NT2/D1 (cell line): ENCODE data around the gene ARHGAP8.
A peak's percentile ranks its signal among the peaks of the same experiment; 100 is the strongest.

Source experiments
- DNase-seq: peaks from one replicate; pipeline ENCODE4 v3.0.0-alpha.2; 2011; ENCODE audit warnings: low read depth, low spot score
- H3K27me3 ChIP-seq: 2 replicates; pipeline ENCODE4 v1.6.0; 2011; ENCODE audit warnings: mild to moderate bottlenecking; ENCODE audit not compliant: insufficient read length, insufficient read depth
- H3K36me3 ChIP-seq: 2 replicates; pipeline ENCODE4 v1.6.1; 2011; ENCODE audit warnings: mild to moderate bottlenecking, low read length, mixed read lengths; ENCODE audit not compliant: insufficient read depth, insufficient read length
- H3K4me1 ChIP-seq: 2 replicates; pipeline ENCODE4 v1.5.1; 2011; ENCODE audit not compliant: insufficient read depth, insufficient read length
- H3K4me3 ChIP-seq: 2 replicates; pipeline ENCODE4 v1.5.1; 2011; ENCODE audit warnings: low read depth; ENCODE audit not compliant: insufficient read length
- H3K9ac ChIP-seq: 2 replicates; pipeline ENCODE4 v1.6.0; 2011; ENCODE audit warnings: low read depth; ENCODE audit not compliant: insufficient read length
- H3K9me3 ChIP-seq: 2 replicates; pipeline ENCODE4 v1.5.1; 2011; ENCODE audit warnings: mild to moderate bottlenecking, low read length; ENCODE audit not compliant: insufficient read depth
- SUZ12 ChIP-seq: IDR thresholded peaks from 2 replicates; pipeline ENCODE4 v1.6.1; 2011; ENCODE audit not compliant: insufficient read length, insufficient read depth; ENCODE audit errors: extremely low read depth
- YY1 ChIP-seq: IDR thresholded peaks from 2 replicates; pipeline ENCODE4 v1.6.1; 2011; ENCODE audit not compliant: insufficient read length, insufficient read depth
- ZNF274 ChIP-seq: IDR thresholded peaks from 2 replicates; pipeline ENCODE4 v1.6.1; 2011; ENCODE audit warnings: mild to moderate bottlenecking, low read depth, low read length

The ARHGAP8 gene

GRCh38 chr22:44827666-44828190, 75.4 kb downstream of the ARHGAP8 start:
- Histone ChIP-seq H3K9ac (no peak overlapping the region), H3K27me3 (no peaks in the 10 kb centered on the region), H3K9me3 (0 out of 2 replicates have a peak, but pooled peaks cover 5% of the 10 kb centered on the region), H3K4me3 (no peak overlapping the region), H3K36me3 (no peaks in the 10 kb centered on the region), H3K4me1 (no peaks in the 10 kb centered on the region)
- no peak for DNase-seq
- TF ChIP-seq SUZ12 (no peak), ZNF274 (no peak), YY1 (no peak)

GRCh38 chr22:44828193-44828592, 75.8 kb downstream of the ARHGAP8 start:
- no peaks in the 10 kb centered on the region for H3K36me3 ChIP-seq
- no peak overlapping the region for H3K4me3 ChIP-seq
- H3K9me3 ChIP-seq = peaks cover 5% of the 10 kb centered on the region; the same call in 1 of the 2 replicates
- no peaks in the 10 kb centered on the region for H3K4me1 ChIP-seq
- TF ChIP-seq SUZ12 = no peak
- no peak for TF ChIP-seq ZNF274
- TF ChIP-seq YY1 = no peak
- H3K27me3 ChIP-seq = no peaks in the 10 kb centered on the region
- peak; percentile 27 for DNase-seq
- no peak overlapping the region for H3K9ac ChIP-seq

GRCh38 chr22:44831885-44832284, 79.5 kb downstream of the ARHGAP8 start:
- H3K27me3 ChIP-seq = no peaks in the 10 kb centered on the region
- TF ChIP-seq ZNF274 (no peak), SUZ12 (no peak), YY1 (no peak)
- H3K9ac ChIP-seq = no peak overlapping the region
- H3K9me3 ChIP-seq = peaks cover 22% of the 10 kb centered on the region
- DNase-seq = no peak
- H3K36me3 ChIP-seq = no peaks in the 10 kb centered on the region
- H3K4me1 ChIP-seq = peaks cover 5% of the 10 kb centered on the region
- no peak overlapping the region for H3K4me3 ChIP-seq

GRCh38 chr22:44834065-44834464, 81.7 kb downstream of the ARHGAP8 start:
- no peak overlapping the region for H3K9ac ChIP-seq
- H3K27me3 ChIP-seq = no peaks in the 10 kb centered on the region
- H3K4me3 ChIP-seq = no peak overlapping the region
- H3K36me3 ChIP-seq = no peaks in the 10 kb centered on the region
- H3K4me1 ChIP-seq = peaks cover 10% of the 10 kb centered on the region
- TF ChIP-seq SUZ12 (no peak), YY1 (no peak), ZNF274 (no peak)
- peaks cover 22% of the 10 kb centered on the region for H3K9me3 ChIP-seq
- DNase-seq = no peak

- H3K4me1 ChIP-seq = peaks cover 10% of the 10 kb centered on the region
These were observed 85.1 kb downstream of the ARHGAP8 start for GRCh38 chr22:44837481-44837880.

GRCh38 chr22:44838316-44839016, 86.1 kb downstream of the ARHGAP8 start:
- no peak for DNase-seq
- Histone ChIP-seq H3K4me1 (peaks cover 10% of the 10 kb centered on the region), H3K36me3 (no peaks in the 10 kb centered on the region), H3K9me3 (peaks cover 16% of the 10 kb centered on the region), H3K4me3 (no peak overlapping the region), H3K27me3 (no peaks in the 10 kb centered on the region), H3K9ac (no peak overlapping the region)
- no peak for TF ChIP-seq SUZ12
- TF ChIP-seq ZNF274 = no peak
- no peak for TF ChIP-seq YY1

More at GRCh38 chr22:44837481-44837880, 85.1 kb downstream of the ARHGAP8 start:
- TF ChIP-seq SUZ12 (no peak), YY1 (no peak), ZNF274 (no peak)
- no peak overlapping the region for H3K9ac ChIP-seq
- DNase-seq = no peak
- no peaks in the 10 kb centered on the region for H3K27me3 ChIP-seq
- no peak overlapping the region for H3K4me3 ChIP-seq
- no peaks in the 10 kb centered on the region for H3K36me3 ChIP-seq
- H3K9me3 ChIP-seq = peaks cover 17% of the 10 kb centered on the region

- no peak for TF ChIP-seq SUZ12
- no peak for TF ChIP-seq YY1
- TF ChIP-seq ZNF274 = no peak
- Histone ChIP-seq H3K4me3 (no peak overlapping the region), H3K27me3 (no peaks in the 10 kb centered on the region), H3K9me3 (peaks cover 10% of the 10 kb centered on the region), H3K4me1 (peaks cover 10% of the 10 kb centered on the region), H3K36me3 (no peaks in the 10 kb centered on the region), H3K9ac (no peak overlapping the region)
- no peak for DNase-seq
These were observed 86.7 kb downstream of the ARHGAP8 start for GRCh38 chr22:44839061-44839460.
